ENCODE measurements around the gene STUB1. TPM values are rescaled to one million over a fixed set of nuclear protein-coding genes. Genes with fewer than 3 reads are reported as not detected.
A peak's percentile ranks its signal among the peaks of the same experiment; 100 is the strongest.
"Not testable (repeated sequence)": the region's sequence is repeated elsewhere in the genome, so short reads cannot be mapped to it uniquely, and the experiment has no call there.

STUB1 gene
- total RNA-seq, 1 donor from 2014 or later: 258 TPM

GRCh38 chr16:689175-689897 lies 9.1 kb downstream of the STUB1 start:
- H3K4me1 ChIP-seq: peaks cover 15 to 27% of the 10 kb centered on the region in 2 donors
- intact Hi-C loops (cut with DNase I): no loop called here
- DNase-seq (ENCODE audit: low spot score in 2 of 2): no peak

GRCh38 chr16:691242-691641 lies 11.0 kb downstream of the STUB1 start:
- Histone ChIP-seq H3K27me3 (peaks cover 28% of the 10 kb centered on the region), H3K36me3 (peaks cover 8 to 15% of the 10 kb centered on the region in 2 donors), H3K4me1 (peaks cover 20 to 21% of the 10 kb centered on the region in 2 donors)
- intact Hi-C loops (cut with DNase I); DNase-seq (ENCODE audit: low spot score in 2 of 2); H3K4me3 ChIP-seq; H3K27ac ChIP-seq; H3K9me3 ChIP-seq: not testable (repeated sequence)

More at GRCh38 chr16:689175-689897, 9.1 kb downstream of the STUB1 start:
- Histone ChIP-seq H3K36me3 (peaks cover 8 to 21% of the 10 kb centered on the region in 2 donors), H3K4me3 (peak overlapping the region; percentile 90 to 98), H3K27ac (peak overlapping the region; percentile 86 to 90), H3K9me3 (no peaks in the 10 kb centered on the region), H3K27me3 (peaks cover 11% of the 10 kb centered on the region)
- no peak for TF ChIP-seq CTCF (IDR thresholded peaks at IDR 0.05)

- Histone ChIP-seq H3K9me3 (no peaks in the 10 kb centered on the region), H3K4me1 (peaks cover 20 to 21% of the 10 kb centered on the region in 2 donors), H3K36me3 (peaks cover 0 to 3% of the 10 kb centered on the region in 2 donors), H3K4me3 (no peak overlapping the region), H3K27ac (no peak overlapping the region), H3K27me3 (peaks cover 28% of the 10 kb centered on the region)
- no peak for TF ChIP-seq CTCF (IDR thresholded peaks at IDR 0.05)
- DNase-seq (ENCODE audit: low spot score in 2 of 2): no peak
- intact Hi-C loops (cut with DNase I): no loop called here
Observed at GRCh38 chr16:692356-693108, 12.3 kb downstream of the STUB1 start.

GRCh38 chr16:693364-693763 lies 13.2 kb downstream of the STUB1 start:
- no peak for DNase-seq (ENCODE audit: low spot score in 2 of 2)
- H3K27me3 ChIP-seq: peaks cover 28% of the 10 kb centered on the region
- no peak for TF ChIP-seq CTCF (IDR thresholded peaks at IDR 0.05)
- H3K4me3 ChIP-seq: no peak overlapping the region
- no peaks in the 10 kb centered on the region for H3K36me3 ChIP-seq
- peaks cover 20 to 21% of the 10 kb centered on the region in 2 donors for H3K4me1 ChIP-seq
- intact Hi-C loops (cut with DNase I): no loop called here
- no peaks in the 10 kb centered on the region for H3K9me3 ChIP-seq
- no peak overlapping the region for H3K27ac ChIP-seq

- intact Hi-C loops (cut with DNase I): no loop called here
- no peak for DNase-seq (ENCODE audit: low spot score in 2 of 2)
- Histone ChIP-seq H3K9me3 (no peaks in the 10 kb centered on the region), H3K4me3 (peak overlapping the region in 1 of 2 donors; percentile 12), H3K4me1 (peaks cover 17 to 19% of the 10 kb centered on the region in 2 donors), H3K27me3 (peaks cover 28% of the 10 kb centered on the region), H3K27ac (no peak overlapping the region), H3K36me3 (no peaks in the 10 kb centered on the region)
- TF ChIP-seq CTCF (IDR thresholded peaks at IDR 0.05): no peak
Observed at GRCh38 chr16:693766-694165, 13.6 kb downstream of the STUB1 start.
